Endothelial cell of umbilical vein (primary cell): ENCODE results near the gene C13orf46. TPM values are rescaled to one million over a fixed set of nuclear protein-coding genes. Genes with fewer than 3 reads are reported as not detected.

Experiments
- BruUV-seq: library from RNA; stranded (reverse); fragments of 400-500 nt; replicated peaks from 2 replicates; lab custom pipeline; 2021; lab: Mats Ljungman, UMichigan
- CTCF ChIA-PET: fragments of 300-600, 350-600 bp; sonication (Branson Sonifier 250); formaldehyde crosslinking; loops from one replicate; lab custom pipeline; 2021; ENCODE audit warnings: antibody characterized with exemption, inconsistent platforms; lab: Charles Lee
- POLR2A ChIA-PET: fragments of 300-600, 350-600 bp; sonication (Branson Sonifier 250); formaldehyde crosslinking; loops from one replicate; lab custom pipeline; 2021; ENCODE audit warnings: antibody characterized with exemption, inconsistent platforms; lab: Charles Lee
- DNase-seq: peaks from one replicate; pipeline ENCODE4 v3.0.0-alpha.2; 2011; ENCODE audit warnings: low read depth, low spot score
- FAIRE-seq: peaks from 2 replicates; lab custom pipeline; 2011; peaks lifted over from hg19 to GRCh38; lab: Jason Lieb, UNC
- H2AFZ ChIP-seq: 2 replicates; pipeline ENCODE4 v1.6.0; 2012; ENCODE audit warnings: low read depth, low read length, control low read depth, inconsistent platforms
- H3K27ac ChIP-seq: 2 replicates; pipeline ENCODE4 v1.5.1; 2011; ENCODE audit warnings: low read depth, mild to moderate bottlenecking, control low read depth, low read length, moderate library complexity; ENCODE audit not compliant: insufficient read depth
- H3K27me3 ChIP-seq, 2 experiments: 2 replicates each; pipeline versions ENCODE4 v1.6.0 to v1.6.1; 2011; ENCODE audit warnings: low read length in 2 of 2, mixed read lengths in 1 of 2; ENCODE audit not compliant: control insufficient read depth in 2 of 2, insufficient read depth in 2 of 2
- H3K36me3 ChIP-seq, 2 experiments: 2 replicates in 1 of 2; 3 replicates in 1 of 2; pipeline ENCODE4 v1.5.1; 2011; ENCODE audit warnings: low read length in 2 of 2, mild to moderate bottlenecking in 1 of 2, moderate library complexity in 1 of 2; ENCODE audit not compliant: control insufficient read depth in 2 of 2, insufficient read depth in 2 of 2; ENCODE audit errors: extremely low read depth in 1 of 2
- H3K4me1 ChIP-seq: 3 replicates; pipeline ENCODE4 v1.5.1; 2011; ENCODE audit warnings: mild to moderate bottlenecking, low read length; ENCODE audit not compliant: control insufficient read depth, insufficient read depth; ENCODE audit errors: extremely low read depth
- H3K4me2 ChIP-seq: 2 replicates; pipeline ENCODE4 v1.6.1; 2011; ENCODE audit warnings: low read length, control low read depth, mixed read lengths; ENCODE audit not compliant: insufficient read depth
- H3K4me3 ChIP-seq, 3 experiments: fragments of 200-600 bp in 1 of 3; sonication (generic), shearing (Covaris generic) in 1 of 3; replicated peaks in 1 of 3; 2 replicates each; pipeline ENCODE4 v1.5.1; 2011 to 2016; ENCODE audit warnings: control low read depth in 3 of 3, low read length in 3 of 3, mild to moderate bottlenecking in 2 of 3, inconsistent platforms in 1 of 3, low read depth in 1 of 3, moderate library complexity in 1 of 3; ENCODE audit not compliant: insufficient read depth in 1 of 3
- H3K79me2 ChIP-seq: 2 replicates; pipeline ENCODE4 v1.6.0; 2012; ENCODE audit warnings: low read length, inconsistent platforms; ENCODE audit not compliant: control insufficient read depth, insufficient read depth
- H3K9ac ChIP-seq: replicated peaks from 2 replicates; pipeline ENCODE3; 2011; ENCODE audit warnings: low read length, control low read depth; ENCODE audit not compliant: insufficient read depth; ENCODE audit errors: extremely low read depth
- H3K9me1 ChIP-seq: replicated peaks from 3 replicates; pipeline ENCODE4 v1.6.0; 2011; ENCODE audit warnings: mild to moderate bottlenecking, low read length; ENCODE audit not compliant: control insufficient read depth, insufficient read depth; ENCODE audit errors: extremely low read depth
- H3K9me3 ChIP-seq: replicated peaks from 2 replicates; pipeline ENCODE4 v1.5.1; 2012; ENCODE audit warnings: low read length, inconsistent platforms; ENCODE audit not compliant: control insufficient read depth, insufficient read depth
- H4K20me1 ChIP-seq: replicated peaks from 2 replicates; pipeline ENCODE3; 2011; ENCODE audit warnings: mild to moderate bottlenecking, low read length; ENCODE audit not compliant: control insufficient read depth, insufficient read depth; ENCODE audit errors: extremely low read depth
- GATA2 ChIP-seq: IDR thresholded peaks from 2 replicates; pipeline ENCODE4 v1.7.0; 2011; ENCODE audit warnings: low read depth, mild to moderate bottlenecking, moderate library complexity, mixed read lengths, low read length; ENCODE audit not compliant: insufficient read length, insufficient read depth
- JUN ChIP-seq: IDR thresholded peaks from 2 replicates; pipeline ENCODE4 v1.6.1; 2011; ENCODE audit warnings: borderline replicate concordance, low read depth; ENCODE audit not compliant: insufficient read length, insufficient read depth
- MYC ChIP-seq: IDR thresholded peaks from one replicate; pipeline ENCODE4 v1.6.1; 2011; ENCODE audit warnings: mild to moderate bottlenecking, low read depth, low read length
- POLR2A ChIP-seq: IDR thresholded peaks from 2 replicates; pipeline ENCODE4 v1.6.1; 2012; ENCODE audit warnings: low read depth, mild to moderate bottlenecking, control low read depth, low read length
- dilution Hi-C: fragments of 300-500 bp; cut with MboI; formaldehyde crosslinking; loops from one replicate; pipeline ENCODE4 v1.15.0; 2019; ENCODE audit warnings: low sequenced_read_pairs; ENCODE audit not compliant: extremely low pct_ligation_motif_present
- intact Hi-C: fragments of 100-400 bp; cut with micrococcal nuclease; formaldehyde crosslinking; loops from one replicate; pipeline ENCODE4 v1.10.0; 2022
- polyA plus RNA-seq, 4 experiments: library from polyadenylated mRNA; depleted of rRNA in 3 of 4; stranded (reverse) in 3 of 4; unstranded in 1 of 4; fragments of >200 nt; gene quantifications; 2 replicates each; pipeline versions ENCODE4 v1.2.1 to v1.2.3, GENCODE V29; 2011 to 2012; ENCODE audit warnings: missing spikeins in 1 of 4
- total RNA-seq: library from RNA; stranded (reverse); gene quantifications from 2 replicates; pipeline ENCODE4 v1.2.3, GENCODE V29; 2021
- TF ChIP-seq, protein P1 (sequence below), 2 donors: IDR thresholded peaks; 1 replicate in 1 of 2; 2 replicates in 1 of 2; pipeline ENCODE4 v1.5.1; 2011; ENCODE audit warnings: low read length in 2 of 2, mild to moderate bottlenecking in 2 of 2, moderate library complexity in 2 of 2, control low read depth in 1 of 2, inconsistent platforms in 1 of 2, low read depth in 1 of 2; ENCODE audit not compliant: insufficient read depth in 1 of 2; ENCODE audit errors: extremely low read depth in 1 of 2

Gene C13orf46
- total and polyA plus RNA-seq, 2 donors (not counting 3 experiments of a cell fraction or from before 2014, with no cell fraction given) = 1.3 to 1.7 TPM

GRCh38 chr13:113938246-113938645 lies 35.6 kb downstream of the C13orf46 start:
- H3K27me3 ChIP-seq = peaks cover 1 to 3% of the 10 kb centered on the region in 2 experiments
- no peaks in the 10 kb centered on the region for H3K4me1 ChIP-seq
- CTCF ChIA-PET = interaction anchor here (1.1 to 1.9 kb wide), 3 partner anchors 9 to 122 kb away, joined by 4 to 6 read pairs (median 4); no protein-coding TSS in a partner anchor
- no peak overlapping the region for H3K27ac ChIP-seq
- BruUV-seq = no TSS peak
- POLR2A ChIA-PET = no interaction called here
- H3K4me2 ChIP-seq = no peak overlapping the region
- no peaks in the 10 kb centered on the region for H3K9me1 ChIP-seq
- dilution Hi-C loops = no loop called here
- FAIRE-seq (no peak), DNase-seq (no peak)
- H3K79me2 ChIP-seq = no peaks in the 10 kb centered on the region
- no peak overlapping the region for H3K4me3 ChIP-seq
- TF ChIP-seq MYC = no peak
- no peak for TF ChIP-seq GATA2
- no peak for TF ChIP-seq POLR2A
- TF ChIP-seq, protein P1, sequence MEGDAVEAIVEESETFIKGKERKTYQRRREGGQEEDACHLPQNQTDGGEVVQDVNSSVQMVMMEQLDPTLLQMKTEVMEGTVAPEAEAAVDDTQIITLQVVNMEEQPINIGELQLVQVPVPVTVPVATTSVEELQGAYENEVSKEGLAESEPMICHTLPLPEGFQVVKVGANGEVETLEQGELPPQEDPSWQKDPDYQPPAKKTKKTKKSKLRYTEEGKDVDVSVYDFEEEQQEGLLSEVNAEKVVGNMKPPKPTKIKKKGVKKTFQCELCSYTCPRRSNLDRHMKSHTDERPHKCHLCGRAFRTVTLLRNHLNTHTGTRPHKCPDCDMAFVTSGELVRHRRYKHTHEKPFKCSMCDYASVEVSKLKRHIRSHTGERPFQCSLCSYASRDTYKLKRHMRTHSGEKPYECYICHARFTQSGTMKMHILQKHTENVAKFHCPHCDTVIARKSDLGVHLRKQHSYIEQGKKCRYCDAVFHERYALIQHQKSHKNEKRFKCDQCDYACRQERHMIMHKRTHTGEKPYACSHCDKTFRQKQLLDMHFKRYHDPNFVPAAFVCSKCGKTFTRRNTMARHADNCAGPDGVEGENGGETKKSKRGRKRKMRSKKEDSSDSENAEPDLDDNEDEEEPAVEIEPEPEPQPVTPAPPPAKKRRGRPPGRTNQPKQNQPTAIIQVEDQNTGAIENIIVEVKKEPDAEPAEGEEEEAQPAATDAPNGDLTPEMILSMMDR (IDR thresholded peaks at IDR 0.05; ENCODE audit: extremely low read depth in 1 of 2, insufficient read depth in 1 of 2, low read depth in 1 of 2, low read length in 2 of 2) = no peak
- TF ChIP-seq JUN = no peak
- H3K9me3 ChIP-seq = no peaks in the 10 kb centered on the region
- intact Hi-C loops = loop anchor here (5.0 kb wide), 1 partner anchor 76 kb away; the partner anchor contains the start of gene GAS6
- no peak overlapping the region for H3K9ac ChIP-seq
- H3K36me3 ChIP-seq = no peaks in the 10 kb centered on the region
- no peak overlapping the region for H2AFZ ChIP-seq
- no peaks in the 10 kb centered on the region for H4K20me1 ChIP-seq
